Measurements from ENCODE around the gene ASB10.

Gene ASB10

GRCh38 chr7:151187409-151188251 lies 580 bp upstream of the ASB10 start:
- DNase-seq = no peak

GRCh38 chr7:151185762-151186639 lies 1.0 kb downstream of the ASB10 start:
- DNase-seq = no peak

GRCh38 chr7:151181011-151181431 lies 6.0 kb downstream of the ASB10 start:
- peak in 2 of 56 donors; percentile 20 to 22 for DNase-seq

DNA sequence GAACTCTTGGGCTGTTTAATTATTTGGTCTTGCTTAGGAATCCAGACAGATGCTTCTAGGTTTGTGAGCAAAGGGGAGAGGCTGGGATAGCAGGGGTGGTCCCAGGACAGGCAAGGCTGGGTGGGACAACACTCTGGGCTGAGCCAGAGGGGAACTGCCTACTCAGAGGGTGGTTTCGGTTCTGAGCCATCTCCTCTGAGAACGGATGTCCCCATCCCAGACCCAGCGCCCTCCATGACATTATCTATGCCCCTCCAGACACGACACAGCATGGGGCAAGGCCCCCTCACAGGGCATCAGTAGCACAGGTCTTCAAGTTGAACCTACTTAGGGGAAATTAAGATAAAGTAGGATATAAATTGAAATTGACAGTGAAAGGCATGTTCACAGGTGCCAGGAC lies 7.1 kb downstream of the ASB10 start:
- DNase-seq = no peak

GRCh38 chr7:151179287-151179860 lies 7.7 kb downstream of the ASB10 start:
- no peak for DNase-seq

DNA sequence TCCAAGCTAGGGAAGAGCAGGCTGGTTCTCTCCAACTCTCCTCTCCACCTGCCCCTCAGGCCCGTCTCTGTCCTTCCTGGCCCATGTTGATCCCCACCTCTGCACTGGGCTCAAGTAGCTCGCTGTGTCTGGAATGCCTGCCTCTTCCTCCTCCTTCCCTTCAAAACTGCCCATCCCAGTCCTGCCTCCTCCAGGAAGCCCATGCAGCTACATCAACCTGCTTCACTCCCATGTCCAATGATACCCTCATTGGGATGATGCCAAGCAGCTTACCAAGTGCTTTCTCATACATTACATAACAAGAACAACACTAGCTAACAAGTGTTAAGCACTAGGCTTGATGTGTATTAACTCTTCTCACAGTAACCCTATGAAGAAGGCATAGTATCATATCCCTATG lies 8.2 kb downstream of the ASB10 start:
- DNase-seq = no peak

- DNase-seq = no peak
These were observed 8.8 kb downstream of the ASB10 start for GRCh38 chr7:151178236-151178635.

DNA sequence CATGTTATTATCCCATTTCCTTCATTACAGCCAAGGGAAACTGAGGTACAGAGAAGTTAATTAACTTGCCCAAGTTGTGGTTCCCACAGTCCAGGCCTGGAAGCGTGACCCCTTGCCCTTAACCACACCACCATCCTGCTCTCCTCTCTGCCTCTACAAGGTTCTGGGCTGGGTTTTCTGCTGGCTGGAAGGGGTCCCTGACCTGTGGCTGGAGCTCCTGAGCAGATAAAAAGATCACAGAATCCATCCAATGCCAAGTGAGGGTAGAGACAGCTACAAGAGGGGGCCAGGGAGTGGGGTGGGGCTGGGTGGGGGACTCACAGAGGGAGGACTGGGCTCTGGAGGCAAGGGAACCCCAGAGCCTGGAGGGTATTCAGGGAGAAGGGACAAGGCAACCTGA lies 9.7 kb downstream of the ASB10 start:
- no peak for DNase-seq

GRCh38 chr7:151176401-151176800 lies 10.6 kb downstream of the ASB10 start:
- no peak for DNase-seq

- no peak for DNase-seq
These were observed 11.2 kb downstream of the ASB10 start for GRCh38 chr7:151175793-151176311.

- no peak for DNase-seq
These were observed 11.8 kb downstream of the ASB10 start for GRCh38 chr7:151175047-151175792.

- DNase-seq = peak in 7 of 56 donors; percentile 3 to 28 (median 18)
These were observed 12.6 kb downstream of the ASB10 start for GRCh38 chr7:151174246-151175046.

- no peak for DNase-seq
These were observed 13.4 kb downstream of the ASB10 start for GRCh38 chr7:151173386-151174245.

- peak in 50 of 56 donors; percentile 20 to 86 (median 63) for DNase-seq
These were observed 14.5 kb downstream of the ASB10 start for GRCh38 chr7:151172273-151173141.

GRCh38 chr7:151168787-151169162 lies 18.3 kb downstream of the ASB10 start:
- no peak for DNase-seq

DNA sequence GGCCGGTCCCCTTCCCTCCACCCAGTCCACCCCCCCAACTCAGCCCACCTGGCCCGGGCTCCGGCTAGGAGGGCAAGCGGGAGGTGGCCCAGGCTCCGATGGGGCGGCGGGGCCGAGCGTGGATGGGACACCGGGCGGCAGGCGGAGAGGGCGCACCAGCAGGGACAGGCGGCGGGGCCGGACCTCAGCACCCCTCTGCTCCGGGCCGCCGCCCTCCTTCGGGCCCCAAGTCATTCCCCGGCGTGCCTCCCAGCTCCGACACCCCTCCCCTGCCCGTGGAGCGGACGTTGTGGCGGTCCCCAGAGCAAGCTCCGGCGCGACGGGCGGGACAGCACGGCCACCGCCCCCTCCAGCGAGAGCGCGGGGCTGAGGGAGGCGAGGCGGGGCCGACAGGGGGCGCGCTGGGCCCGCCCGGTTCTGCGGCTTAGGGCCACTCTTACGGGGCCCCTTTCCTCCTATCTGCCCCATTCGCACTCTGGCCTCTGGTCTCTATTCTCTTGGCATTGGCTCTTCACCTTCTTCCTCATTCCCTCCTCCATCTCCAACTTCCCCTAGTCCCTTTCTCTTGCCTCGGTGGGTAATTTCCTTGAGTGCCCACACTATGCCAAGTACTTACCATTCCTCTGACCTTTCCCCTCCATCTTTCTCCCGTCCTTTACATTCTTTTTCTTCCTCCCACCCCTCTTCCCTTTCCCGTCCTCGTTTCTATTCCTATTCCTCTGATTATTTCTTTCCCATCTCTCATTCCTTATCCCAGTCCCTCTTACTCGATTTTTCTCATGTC lies 18.9 kb downstream of the ASB10 start:
- DNase-seq = peak in 4 of 56 donors; percentile 13 to 35 (median 15)

Measured in nucleus accumbens (tissue), 56 donors.